Skeletal muscle cell (primary cell): Measurements from ENCODE around the gene PIAS1.
"Not testable (repeated sequence)": the region's sequence is repeated elsewhere in the genome, so short reads cannot be mapped to it uniquely, and the experiment has no call there.

ENCODE experiments used
- DNase-seq: peaks from one replicate; pipeline ENCODE4 v3.0.0-alpha.2; 2010; ENCODE audit warnings: low read depth
- H3K4me3 ChIP-seq: 2 replicates; pipeline ENCODE4 v1.5.1; 2011; ENCODE audit warnings: low read depth, mild to moderate bottlenecking, control low read depth, low read length, moderate library complexity

PIAS1 gene

GRCh38 chr15:68224108-68224507, 170.0 kb downstream of the PIAS1 start:
- no peak overlapping the region for H3K4me3 ChIP-seq
- DNase-seq: no peak

DNA sequence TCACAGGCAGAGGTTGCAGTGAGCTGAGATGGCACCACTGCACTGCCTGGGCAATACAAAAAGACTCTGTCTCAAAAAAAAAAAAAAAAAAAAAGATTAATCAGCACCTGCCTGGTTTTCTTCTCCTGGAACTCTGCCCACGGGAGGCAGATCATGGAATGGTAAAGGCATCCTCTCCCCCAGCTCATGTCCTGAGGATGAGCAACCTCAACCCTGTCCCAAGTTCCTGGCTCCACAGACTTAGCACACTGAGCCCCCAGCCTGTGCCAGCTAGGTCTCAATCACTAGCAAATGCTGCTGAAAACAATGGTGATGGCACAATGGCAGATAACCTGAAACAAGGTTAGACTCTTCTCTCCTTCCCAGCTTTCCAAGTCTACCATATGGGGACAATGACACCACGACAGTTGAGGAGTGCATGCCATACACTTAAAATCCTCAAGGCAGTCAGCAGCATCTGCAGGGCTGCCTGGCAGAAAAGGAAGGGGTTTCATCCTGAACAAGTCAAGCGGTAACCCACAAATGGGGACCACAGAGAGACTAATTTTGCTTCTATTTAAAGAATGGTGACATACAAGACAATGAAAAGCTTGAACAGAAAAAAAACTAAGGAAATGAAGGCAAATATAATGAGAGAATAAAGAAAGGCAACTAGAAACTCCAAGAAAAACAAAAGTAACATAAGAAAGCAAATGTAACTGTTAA, 170.6 kb downstream of the PIAS1 start:
- no peak for DNase-seq
- H3K4me3 ChIP-seq: no peak overlapping the region

GRCh38 chr15:68225442-68225841, 171.3 kb downstream of the PIAS1 start:
- not testable (repeated sequence) for DNase-seq, H3K4me3 ChIP-seq

- peak overlapping the region; percentile 87 for H3K4me3 ChIP-seq
Observed at GRCh38 chr15:68227643-68228142, 173.6 kb downstream of the PIAS1 start.

DNA sequence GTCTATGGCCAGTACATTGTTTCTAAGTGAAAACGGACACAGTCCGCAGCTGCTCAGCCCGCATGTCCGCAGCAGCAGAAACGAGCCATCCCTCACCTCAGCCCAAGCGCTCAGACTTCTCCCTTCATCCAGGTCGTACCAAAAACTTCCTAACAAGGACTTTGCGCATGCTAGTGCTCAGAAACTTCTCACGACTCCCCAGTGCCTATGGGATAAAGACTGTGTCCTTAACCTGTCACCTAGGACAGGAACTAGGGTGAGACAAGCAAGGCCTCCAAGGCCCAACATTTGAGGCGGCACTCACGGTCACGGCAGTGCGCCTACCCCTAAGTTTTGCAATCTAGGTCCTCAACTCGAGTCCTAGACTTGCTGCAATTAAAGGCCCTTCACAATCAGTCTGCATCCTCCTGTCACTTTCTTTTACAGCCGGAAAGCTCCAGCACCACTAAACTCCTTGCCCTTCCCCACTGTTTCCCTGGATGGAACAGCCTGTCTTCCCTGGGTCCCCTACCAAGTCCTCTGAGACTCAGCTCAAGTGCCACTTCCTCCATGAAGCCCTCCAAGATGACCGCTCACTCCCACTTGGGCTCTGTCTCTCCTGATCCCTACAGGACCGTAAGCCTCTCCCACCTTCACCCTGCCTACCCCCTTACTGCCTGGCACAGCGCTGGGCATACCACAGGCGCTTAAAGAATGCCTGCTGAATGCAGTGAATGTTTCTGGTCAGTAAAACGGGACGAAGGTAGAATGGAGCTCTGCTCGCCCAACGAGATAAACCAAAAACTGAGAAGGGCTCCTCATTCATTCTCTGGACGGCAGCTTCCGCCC, 174.2 kb downstream of the PIAS1 start:
- DNase-seq: no peak
- H3K4me3 ChIP-seq: peak overlapping the region; percentile 87

More at GRCh38 chr15:68227643-68228142, 173.6 kb downstream of the PIAS1 start:
- DNase-seq: no peak

GRCh38 chr15:68228971-68229385, 174.9 kb downstream of the PIAS1 start:
- no peak for DNase-seq
- H3K4me3 ChIP-seq: peak overlapping the region; percentile 87

DNA sequence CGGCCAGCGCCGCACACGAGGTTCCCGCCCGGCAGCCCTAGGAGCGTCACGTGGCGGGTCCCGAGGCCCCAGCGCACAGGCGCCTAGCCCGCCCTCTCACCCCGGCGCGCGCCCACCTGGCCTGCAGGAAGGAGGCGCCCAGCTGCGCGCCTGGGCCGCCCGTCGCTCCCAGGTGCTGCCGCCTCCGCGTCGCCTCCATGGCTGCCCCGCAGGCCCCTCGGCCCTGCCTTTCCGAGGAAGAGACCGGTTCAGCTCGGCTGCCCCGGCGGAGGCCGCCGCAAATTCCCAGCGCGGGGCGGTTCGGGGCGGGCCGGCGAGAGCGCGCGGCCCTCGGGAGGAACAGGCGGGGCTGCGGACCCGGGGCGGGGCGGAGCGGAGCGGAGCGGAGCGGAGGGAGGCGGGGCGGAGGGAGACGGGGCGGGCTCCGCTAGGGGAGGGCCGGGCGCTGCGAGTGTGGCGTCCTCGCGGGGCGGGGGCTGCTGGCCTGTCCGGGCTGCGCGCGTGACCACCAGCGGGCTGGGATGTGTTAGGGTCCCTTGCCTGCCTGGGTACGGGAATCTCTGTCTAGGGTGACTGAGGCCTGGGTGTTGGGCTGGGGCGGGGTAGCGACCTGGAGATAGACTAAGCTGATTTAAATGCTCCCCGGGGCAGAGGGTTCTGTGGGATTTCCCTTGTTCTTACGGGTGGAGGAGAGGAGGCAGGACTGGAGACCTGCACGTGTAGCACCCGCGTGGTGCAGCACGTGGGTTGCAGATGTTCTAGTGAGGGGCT, 175.5 kb downstream of the PIAS1 start, which contains the start of gene CLN6:
TSS of gene CLN6 (minus strand) at position 343 of the 771 bp plus-strand sequence. CDS start at position 199, 144 bp downstream.
- peak within 1 kb of the TSS; percentile 87 for H3K4me3 ChIP-seq
- peak; percentile 33 for DNase-seq

DNA sequence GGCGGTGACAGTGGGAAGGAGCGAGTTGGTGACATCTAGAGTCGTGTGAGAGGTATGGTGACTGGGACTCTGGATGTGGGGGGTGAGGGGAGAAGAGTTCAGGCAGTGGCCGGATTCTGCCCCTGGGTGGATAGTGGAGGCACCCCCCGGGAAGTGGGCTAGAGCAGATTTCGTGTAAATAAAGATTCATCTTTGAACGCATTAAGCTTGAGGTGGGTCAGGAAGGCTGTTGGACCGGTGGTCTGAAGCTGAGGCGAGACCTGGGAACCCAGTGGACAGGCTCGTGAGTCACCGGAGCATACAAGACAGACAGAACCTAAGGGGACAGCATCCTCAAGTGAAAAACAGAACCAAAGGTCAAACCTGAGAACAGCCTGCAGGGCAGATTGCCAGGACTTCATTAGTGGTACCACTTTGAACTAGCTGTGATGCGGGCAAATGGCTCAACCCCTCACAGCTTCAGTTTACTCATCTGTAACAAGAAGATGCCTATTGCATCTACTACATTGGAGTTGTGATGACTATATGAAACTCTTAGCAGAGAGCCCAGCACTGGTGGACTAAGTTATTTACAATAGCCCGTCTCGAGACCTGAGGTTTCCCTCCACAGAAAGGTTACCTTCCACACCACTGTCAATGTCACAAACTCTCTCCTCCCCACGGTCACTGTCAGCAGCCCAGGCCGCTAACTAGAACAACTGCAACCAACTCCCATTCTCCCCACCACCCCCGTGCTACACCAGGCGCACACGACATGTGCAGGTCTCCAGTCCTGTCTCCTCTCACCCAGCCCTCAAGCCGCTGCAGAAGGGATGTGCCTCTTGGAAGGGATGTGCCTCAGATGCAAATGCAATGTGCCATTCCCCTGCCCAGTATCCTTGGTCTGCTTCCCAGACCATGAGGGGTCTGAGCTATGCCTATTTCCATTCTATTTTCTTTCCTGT, 176.3 kb downstream of the PIAS1 start:
- peak overlapping the region; percentile 87 for H3K4me3 ChIP-seq
- DNase-seq: no peak

GRCh38 chr15:68231102-68231818, 177.1 kb downstream of the PIAS1 start:
- no peak for DNase-seq
- H3K4me3 ChIP-seq: no peak overlapping the region

DNA sequence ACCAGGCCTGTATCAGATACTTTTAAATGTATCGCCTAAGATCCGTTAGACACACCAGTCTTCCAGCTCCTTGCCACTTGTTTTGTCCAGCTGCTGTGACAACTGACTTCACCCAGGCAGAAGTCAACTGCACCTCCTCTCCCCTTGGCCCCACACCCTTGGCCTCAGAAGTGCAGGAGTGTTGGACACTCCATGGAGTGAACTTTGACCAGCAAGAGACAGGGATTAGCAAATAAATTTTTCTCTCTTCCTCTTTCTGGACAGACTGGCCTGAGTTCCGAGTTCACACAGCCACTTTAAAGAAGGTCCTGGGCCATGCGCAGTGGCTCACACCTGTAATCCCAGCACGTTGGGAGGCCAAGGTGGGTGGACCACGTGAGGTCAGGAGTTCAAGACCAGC, 178.3 kb downstream of the PIAS1 start:
- H3K4me3 ChIP-seq: no peak overlapping the region
- DNase-seq: no peak

GRCh38 chr15:68232937-68233336, 178.8 kb downstream of the PIAS1 start:
- no peak overlapping the region for H3K4me3 ChIP-seq
- DNase-seq: no peak

DNA sequence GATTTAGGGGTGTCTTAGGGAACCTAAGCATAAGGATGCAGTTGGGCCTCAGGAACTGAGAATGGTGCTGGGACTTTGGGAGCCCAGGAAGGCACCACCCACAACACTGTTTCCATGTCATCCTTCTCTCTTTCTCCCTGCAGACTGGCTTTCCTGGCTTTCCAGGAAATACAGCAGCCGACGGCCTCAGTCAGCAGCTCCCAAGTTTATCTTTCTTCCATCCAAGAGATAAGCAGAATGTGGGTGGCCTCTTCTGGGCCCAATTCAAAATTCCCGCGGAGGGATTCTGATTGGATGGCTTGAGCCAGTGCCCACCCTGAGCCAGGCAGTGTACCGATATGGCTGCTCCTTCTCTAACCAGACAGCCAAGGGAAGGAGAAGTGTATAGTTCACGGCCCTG, 179.9 kb downstream of the PIAS1 start:
- no peak for DNase-seq
- no peak overlapping the region for H3K4me3 ChIP-seq

DNA sequence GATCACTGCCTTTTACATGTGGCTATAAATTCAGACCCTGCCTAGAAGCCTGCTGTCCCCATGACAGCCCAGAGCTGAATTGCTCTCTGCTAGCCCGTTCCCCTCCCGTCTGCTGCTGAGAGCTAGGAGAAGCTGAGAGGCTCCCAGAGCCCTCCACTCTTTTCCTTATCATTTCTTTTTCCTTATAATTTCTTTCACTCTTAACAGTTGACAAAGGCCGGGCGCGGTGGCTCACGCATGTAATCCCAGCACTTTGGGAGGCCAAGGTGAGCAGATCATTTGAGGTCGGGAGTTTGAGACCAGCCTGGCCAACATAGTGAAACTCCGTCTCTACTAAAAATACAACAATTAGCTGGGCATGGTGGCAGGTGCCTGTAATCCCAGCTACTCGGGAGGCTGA, 180.4 kb downstream of the PIAS1 start:
- not testable (repeated sequence) for DNase-seq, H3K4me3 ChIP-seq

- no peak for DNase-seq
- H3K4me3 ChIP-seq: no peak overlapping the region
Observed at GRCh38 chr15:68235022-68235421, 180.9 kb downstream of the PIAS1 start.

- DNase-seq: no peak
- H3K4me3 ChIP-seq: no peak overlapping the region
Observed at GRCh38 chr15:68239025-68239424, 184.9 kb downstream of the PIAS1 start.

- no peak overlapping the region for H3K4me3 ChIP-seq
- no peak for DNase-seq
Observed at GRCh38 chr15:68241088-68241935, 187.2 kb downstream of the PIAS1 start.
